VCaP (cell line): ENCODE data around the gene ESPL1.
A peak's percentile ranks its signal among the peaks of the same experiment; 100 is the strongest.

Experiments used
- H3K27ac ChIP-seq: fragments of 450-650 bp; 2 replicates; pipeline ENCODE4 v1.5.1; 2017
- TF ChIP-seq, protein P1 (sequence below): fragments of 450-650 bp; conservative IDR thresholded peaks from 2 replicates; pipeline ENCODE4 v1.5.1; 2017; ENCODE audit warnings: mild to moderate bottlenecking, moderate library complexity

The ESPL1 gene

DNA sequence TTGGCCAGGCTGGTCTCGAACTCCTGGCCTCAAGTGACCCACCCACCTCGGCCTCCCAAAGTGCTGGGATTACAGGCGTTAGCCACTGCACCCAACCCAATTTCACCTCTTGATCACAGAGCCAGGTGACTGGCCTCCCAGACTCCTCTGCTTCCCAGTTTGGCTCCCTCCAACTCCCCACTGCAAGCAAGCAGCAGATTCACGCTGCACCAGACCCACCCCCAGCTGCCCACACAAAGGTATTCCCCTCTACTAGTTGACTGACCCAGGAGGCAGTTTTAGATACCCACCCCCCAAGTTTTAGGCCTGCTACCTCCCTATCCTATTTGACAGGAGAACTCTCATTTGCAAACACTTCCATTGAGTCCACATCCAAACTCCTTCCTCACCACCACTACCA lies 41.3 kb upstream of the ESPL1 start:
- no peak overlapping the region for H3K27ac ChIP-seq
- TF ChIP-seq, protein P1, sequence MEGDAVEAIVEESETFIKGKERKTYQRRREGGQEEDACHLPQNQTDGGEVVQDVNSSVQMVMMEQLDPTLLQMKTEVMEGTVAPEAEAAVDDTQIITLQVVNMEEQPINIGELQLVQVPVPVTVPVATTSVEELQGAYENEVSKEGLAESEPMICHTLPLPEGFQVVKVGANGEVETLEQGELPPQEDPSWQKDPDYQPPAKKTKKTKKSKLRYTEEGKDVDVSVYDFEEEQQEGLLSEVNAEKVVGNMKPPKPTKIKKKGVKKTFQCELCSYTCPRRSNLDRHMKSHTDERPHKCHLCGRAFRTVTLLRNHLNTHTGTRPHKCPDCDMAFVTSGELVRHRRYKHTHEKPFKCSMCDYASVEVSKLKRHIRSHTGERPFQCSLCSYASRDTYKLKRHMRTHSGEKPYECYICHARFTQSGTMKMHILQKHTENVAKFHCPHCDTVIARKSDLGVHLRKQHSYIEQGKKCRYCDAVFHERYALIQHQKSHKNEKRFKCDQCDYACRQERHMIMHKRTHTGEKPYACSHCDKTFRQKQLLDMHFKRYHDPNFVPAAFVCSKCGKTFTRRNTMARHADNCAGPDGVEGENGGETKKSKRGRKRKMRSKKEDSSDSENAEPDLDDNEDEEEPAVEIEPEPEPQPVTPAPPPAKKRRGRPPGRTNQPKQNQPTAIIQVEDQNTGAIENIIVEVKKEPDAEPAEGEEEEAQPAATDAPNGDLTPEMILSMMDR = no peak

DNA sequence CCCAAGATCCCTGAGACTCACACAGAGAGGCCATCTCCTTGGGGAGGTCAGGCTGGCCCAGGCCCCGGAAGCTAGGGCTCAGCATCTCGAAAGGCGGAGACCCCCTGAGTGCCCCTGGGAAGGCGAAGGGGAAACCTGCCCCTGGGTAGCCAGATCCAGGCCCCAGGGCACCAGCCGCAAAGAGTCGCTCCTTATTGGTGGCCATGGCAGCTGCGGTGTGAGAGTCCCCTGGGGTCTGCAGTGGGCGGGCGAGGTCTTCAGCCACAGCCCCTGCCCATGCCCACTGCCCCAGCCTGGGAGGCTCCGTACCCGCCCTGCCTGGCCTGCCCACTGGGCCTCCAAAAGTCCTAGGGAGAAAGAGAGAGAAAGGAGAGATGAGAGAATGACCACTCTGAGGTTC lies 40.8 kb upstream of the ESPL1 start:
- TF ChIP-seq, protein P1 = no peak

DNA sequence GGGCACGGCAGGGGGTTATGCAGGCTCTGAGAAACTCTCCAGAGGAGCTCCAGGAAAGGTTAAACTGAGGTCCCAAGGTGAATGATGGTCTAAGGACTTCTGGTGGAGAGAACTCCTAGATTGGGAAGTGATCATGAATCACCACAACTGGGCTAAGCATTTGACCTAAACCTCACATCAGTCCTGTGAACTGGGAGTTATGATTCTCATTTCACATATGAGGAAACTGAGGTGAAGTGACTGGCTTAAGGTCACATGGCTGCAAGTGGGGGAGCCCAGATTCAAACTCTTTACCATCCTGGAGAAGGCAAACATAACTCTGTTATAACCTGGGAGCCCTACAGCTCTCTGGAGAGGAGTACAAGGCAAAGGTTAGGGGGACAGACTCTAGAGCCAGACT lies 40.3 kb upstream of the ESPL1 start:
- H3K27ac ChIP-seq = no peak overlapping the region
- TF ChIP-seq, protein P1 = no peak

More for the DNA sequence above, 40.8 kb upstream of the ESPL1 start:
- H3K27ac ChIP-seq = no peak overlapping the region

DNA sequence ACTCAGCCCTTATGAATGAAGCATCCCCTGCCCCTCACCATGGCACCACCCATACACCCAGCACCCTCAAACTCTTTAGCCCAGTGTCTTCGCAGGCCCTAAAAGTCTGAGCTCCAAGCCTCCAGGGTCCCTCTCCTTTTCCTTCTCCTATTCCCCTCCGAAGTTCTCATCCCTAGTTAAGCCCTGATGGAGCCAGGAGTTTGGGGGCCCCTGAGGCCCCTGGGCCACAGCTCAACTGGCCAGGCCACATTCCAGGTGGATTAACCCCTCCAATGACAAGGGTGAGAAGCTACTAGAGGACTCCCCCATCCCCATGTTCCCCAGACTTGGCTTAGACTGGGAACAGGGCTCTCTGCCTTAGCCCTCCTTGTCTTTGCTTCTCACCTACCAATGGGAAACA lies 38.6 kb upstream of the ESPL1 start:
- TF ChIP-seq, protein P1 = no peak

DNA sequence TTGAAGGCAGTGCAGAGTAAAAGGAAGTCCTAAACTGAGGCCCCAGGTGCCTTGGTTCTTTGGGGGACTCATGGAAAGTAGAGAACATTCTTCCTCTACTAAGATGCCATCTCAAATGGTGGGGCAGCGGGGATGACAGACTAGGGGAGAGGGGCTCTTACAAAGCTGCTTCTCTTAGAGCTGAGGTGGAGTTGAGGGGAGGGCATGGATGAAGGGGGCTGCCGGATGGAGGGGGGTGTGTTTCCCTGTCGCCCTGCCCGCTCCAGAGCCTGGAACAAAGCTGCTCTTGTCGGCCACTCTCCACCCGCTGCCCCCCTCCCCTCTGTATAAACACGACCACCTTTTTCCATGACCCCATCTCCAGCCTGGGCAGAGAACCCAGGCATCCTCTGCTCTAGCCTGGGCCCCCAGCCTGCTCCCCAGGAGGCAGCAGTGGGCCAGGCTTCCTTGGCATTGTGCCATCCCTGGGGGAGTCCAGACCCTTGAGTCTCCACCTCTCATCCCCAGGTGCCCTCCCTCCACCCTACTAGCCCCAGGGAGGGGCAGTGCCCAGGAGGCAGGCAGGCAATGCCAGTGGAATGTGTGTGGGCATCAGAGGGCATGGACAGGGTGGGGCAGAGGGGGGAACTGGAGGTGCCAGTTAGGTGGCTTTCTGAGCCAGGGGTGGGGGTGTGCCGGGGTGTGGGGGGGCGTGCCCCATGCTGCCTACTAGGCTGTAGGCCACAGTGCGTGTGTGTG lies 37.8 kb upstream of the ESPL1 start:
- no peak overlapping the region for H3K27ac ChIP-seq

More for the DNA sequence above, 38.6 kb upstream of the ESPL1 start:
- no peak overlapping the region for H3K27ac ChIP-seq

DNA sequence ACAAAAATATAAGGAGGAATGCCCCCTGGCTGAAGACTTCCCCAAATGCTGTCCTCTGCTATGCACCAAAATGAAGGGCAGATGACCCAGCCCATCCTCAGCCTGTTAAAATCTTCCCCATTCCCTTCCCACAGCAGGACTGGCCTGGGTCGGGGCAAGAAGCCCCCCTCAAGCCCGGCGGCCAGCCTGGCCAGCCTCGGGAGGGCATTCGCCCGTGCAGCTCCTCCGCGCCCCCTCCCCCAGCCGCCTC lies 36.5 kb upstream of the ESPL1 start:
- TF ChIP-seq, protein P1 = no peak
- H3K27ac ChIP-seq = peak overlapping the region; percentile 73; the same call in 1 of the 2 replicates

More for the DNA sequence above, 37.8 kb upstream of the ESPL1 start:
- TF ChIP-seq, protein P1 = no peak

DNA sequence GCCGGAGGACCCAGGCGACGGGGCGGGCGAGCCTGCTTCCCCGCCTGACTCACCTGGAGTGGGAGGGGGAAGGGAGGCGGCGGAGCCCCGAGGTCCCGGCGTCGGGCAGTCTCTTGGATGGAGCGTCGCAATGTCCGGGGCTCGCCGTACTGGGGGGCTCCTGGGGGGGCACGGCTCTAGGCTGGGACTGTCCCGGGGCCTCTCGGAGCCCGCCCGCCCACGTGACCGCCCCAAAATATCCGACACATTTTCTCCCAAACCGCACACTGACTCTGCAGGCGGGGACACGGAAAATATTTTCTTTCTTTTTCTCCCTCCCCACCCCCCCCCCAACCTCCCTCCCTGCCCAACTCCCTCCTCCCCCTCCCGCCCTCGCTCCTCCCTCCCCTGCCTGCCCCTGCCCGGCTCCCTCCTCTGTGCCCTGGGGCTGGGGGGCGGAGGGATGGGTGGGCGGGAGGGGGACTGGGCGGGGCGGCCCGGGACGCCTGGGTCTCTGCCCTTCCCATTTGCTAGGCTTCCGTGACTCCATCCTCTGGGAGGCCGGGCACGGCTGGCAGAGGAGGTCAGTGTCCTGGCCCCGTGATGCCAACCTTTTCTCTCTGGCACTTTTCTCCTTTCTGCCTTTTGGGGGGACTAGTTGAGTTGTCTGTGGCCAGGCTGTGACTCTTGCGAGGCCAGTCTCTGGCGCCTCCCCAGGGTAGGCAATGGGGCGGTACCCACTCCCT lies 36.0 kb upstream of the ESPL1 start, which contains the start of gene RARG:
Gene RARG, minus strand, starts transcription at position 289 of the 725 bp plus-strand sequence. CDS start 4,664 bp downstream, outside the sequence.
- TF ChIP-seq, protein P1 = no peak

More for the DNA sequence above, 36.0 kb upstream of the ESPL1 start, which contains the start of gene RARG:
- peak within 1 kb of the TSS; percentile 73 for H3K27ac ChIP-seq
